Measurements from ENCODE around the gene FZR1.

Gene FZR1

DNA sequence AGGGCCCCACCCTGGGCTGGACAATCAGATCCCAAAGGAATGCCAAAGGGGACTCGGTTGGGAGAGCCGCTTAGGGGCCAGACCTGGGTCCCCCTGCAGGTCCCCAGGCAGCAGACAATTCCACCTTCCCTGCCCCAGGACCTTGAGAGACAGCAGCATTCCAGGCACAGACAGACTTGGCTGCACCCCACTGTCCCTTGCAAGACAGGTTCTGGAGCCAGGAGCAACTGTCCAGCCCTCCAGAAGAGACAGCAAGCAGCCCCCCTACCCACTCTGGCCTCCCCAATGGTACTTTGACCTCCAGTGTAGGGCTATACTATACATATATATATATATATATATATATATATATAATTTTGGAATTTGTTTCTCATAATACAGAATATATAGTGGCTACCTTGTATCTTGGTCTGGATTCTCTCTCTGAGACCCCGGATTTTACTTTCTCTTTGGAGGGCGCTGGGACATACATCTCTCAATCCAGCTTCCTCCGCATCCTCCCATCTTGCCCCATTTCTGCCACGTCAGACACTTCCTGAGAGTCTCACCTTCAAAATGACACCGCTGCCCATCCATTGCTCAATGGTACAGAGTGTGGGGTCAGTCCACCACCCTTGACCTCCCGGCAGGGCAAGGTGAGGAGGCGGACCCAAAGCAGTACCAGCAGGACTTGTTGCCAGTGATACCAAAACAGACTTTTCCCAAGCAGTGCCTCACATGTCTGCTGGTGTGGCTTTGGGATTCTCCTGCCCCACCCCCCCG, 38.5 kb upstream of the FZR1 start:
- DNase-seq (ENCODE audit: low read depth): no peak
- TF ChIP-seq, protein P1, sequence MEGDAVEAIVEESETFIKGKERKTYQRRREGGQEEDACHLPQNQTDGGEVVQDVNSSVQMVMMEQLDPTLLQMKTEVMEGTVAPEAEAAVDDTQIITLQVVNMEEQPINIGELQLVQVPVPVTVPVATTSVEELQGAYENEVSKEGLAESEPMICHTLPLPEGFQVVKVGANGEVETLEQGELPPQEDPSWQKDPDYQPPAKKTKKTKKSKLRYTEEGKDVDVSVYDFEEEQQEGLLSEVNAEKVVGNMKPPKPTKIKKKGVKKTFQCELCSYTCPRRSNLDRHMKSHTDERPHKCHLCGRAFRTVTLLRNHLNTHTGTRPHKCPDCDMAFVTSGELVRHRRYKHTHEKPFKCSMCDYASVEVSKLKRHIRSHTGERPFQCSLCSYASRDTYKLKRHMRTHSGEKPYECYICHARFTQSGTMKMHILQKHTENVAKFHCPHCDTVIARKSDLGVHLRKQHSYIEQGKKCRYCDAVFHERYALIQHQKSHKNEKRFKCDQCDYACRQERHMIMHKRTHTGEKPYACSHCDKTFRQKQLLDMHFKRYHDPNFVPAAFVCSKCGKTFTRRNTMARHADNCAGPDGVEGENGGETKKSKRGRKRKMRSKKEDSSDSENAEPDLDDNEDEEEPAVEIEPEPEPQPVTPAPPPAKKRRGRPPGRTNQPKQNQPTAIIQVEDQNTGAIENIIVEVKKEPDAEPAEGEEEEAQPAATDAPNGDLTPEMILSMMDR (IDR thresholded peaks at IDR 0.05; ENCODE audit: control insufficient read depth, insufficient read depth, low read depth, low read length, missing control alignments): no peak
- H3K4me3 ChIP-seq (ENCODE audit: control insufficient read depth, low read depth, low read length): no peak overlapping the region

DNA sequence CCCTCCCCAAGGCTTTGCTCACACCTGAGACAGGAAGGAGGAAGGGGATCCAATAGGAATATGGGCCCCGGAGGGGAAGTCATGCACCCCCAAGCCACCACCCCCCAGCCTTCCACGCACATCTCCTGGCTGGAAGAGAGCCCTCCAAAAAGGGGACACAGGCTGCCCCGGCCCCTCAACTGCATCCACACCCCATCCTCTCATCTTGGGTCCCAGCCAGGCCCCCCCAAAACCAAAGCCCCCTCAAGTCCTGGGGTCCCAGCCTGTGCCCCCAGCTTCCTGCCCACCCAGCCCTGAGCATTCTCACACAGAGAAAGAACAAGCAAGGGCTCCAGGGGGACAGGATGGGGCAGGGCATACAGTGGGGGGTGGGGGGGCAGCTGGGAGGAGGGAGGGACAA, 37.9 kb upstream of the FZR1 start:
- DNase-seq (ENCODE audit: low read depth): no peak
- no peak overlapping the region for H3K4me3 ChIP-seq (ENCODE audit: control insufficient read depth, low read depth, low read length)
- TF ChIP-seq, protein P1 (IDR thresholded peaks at IDR 0.05; ENCODE audit: control insufficient read depth, insufficient read depth, low read depth, low read length, missing control alignments): no peak

DNA sequence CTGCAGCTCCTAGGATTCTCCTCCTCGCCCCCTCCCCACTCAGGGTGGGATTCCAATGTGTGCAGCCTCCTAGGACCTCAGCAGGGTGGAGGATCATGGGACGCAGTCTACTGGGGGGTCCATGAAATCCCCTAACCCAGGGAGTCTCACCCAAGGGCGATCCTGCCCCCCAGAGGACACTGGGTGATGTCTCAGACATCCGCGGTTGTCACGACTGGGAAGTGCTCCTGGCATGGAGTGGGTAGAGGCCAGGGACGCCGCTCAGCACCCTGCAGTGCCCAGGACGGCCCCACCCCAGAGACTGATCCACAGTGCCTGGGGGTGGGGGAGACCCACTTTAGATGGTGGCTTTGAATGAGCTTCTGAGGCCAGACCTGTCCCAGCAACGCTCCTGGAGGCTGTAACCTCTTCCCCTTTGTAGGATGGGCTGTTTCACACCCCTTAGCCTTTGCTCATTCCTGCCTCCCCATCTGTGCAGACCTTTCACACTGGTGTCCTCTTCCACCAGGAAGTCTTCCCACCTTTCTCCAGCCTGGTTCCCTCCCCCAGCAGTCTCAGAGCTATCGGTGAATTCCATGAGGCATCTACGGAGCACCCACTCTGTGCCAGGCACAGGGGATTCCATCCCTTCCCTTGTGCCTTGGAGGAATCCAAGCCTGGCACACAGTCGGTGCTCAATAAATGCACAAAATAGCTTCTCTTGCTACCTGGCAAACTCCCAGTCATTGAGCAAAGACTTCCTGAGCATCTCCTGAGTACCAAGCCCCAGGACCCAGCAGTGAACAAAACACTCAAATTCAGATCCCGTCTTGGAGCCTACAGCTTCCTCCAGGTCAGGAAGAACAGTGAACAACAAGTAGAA, 36.2 kb upstream of the FZR1 start:
- H3K4me3 ChIP-seq (ENCODE audit: control insufficient read depth, low read depth, low read length): no peak overlapping the region
- TF ChIP-seq, protein P1 (IDR thresholded peaks at IDR 0.05; ENCODE audit: control insufficient read depth, insufficient read depth, low read depth, low read length, missing control alignments): no peak
- no peak for DNase-seq (ENCODE audit: low read depth)

DNA sequence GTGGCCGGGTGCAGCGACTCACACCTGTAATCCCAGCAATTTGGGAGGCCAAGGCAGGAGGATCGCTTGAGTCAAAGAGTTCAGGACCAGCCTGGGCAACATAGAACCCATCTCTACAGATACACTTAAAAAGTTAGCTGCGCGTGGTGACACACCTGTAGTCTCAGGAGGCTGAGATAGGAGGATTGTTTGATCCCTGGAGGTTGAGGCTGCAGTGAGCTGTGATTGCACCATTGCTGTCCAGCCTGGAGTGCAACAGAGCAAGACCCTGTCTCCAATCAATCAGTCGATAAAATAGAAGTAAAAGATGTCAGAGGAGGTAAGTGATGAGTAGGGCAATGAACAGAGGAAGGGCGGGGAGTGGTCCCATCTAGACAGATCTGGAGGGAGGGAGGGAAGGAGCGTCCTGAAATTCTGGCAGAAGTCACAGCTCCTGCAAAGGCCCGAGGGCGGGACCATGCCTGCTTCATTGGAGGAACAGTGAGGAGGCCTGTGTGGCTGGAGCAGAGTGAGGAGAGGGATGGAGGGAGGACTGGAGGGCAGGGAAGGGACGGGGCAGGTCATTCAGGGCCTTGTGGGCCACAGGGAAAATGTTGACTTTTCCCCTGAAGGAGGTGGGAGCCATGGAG, 35.5 kb upstream of the FZR1 start:
- DNase-seq (ENCODE audit: low read depth): no peak
- no peak overlapping the region for H3K4me3 ChIP-seq (ENCODE audit: control insufficient read depth, low read depth, low read length)
- TF ChIP-seq, protein P1 (IDR thresholded peaks at IDR 0.05; ENCODE audit: control insufficient read depth, insufficient read depth, low read depth, low read length, missing control alignments): no peak

DNA sequence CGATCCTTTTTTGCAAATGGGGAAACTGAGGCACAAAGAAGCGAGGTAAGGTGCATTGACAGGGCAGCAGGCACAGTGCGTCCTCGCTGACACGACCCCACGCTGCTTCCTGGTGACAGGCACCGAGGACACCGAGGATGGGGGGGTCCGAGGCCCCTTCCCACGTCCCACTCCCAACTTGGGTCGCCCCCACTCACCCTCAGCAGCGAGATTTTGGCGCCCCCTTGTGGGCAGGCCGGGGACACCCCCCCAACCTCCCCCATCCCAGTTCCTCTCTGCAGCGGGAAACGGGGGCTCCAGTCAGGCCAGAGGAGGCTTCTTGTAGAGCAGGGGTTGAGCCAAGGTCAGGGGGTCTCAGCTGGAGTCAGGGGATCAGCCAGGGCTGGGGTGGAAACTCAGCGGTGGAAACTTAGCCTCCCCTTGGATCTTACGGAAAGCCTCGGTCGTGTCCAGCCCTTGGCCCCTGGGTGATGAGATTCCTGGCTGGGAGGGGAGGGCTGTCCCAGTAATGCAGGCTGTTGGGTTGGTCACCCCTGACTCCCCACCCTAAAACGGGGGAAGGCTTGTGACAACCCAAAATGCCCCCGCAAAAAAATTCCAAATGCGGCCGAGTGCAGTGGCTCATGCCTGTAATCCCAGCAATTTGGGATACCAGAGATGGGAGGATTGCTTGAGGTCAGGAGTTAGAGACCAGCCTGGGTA, 34.0 kb upstream of the FZR1 start:
- no peak for DNase-seq (ENCODE audit: low read depth)
- TF ChIP-seq, protein P1 (IDR thresholded peaks at IDR 0.05; ENCODE audit: control insufficient read depth, insufficient read depth, low read depth, low read length, missing control alignments): peak; percentile 96
- H3K4me3 ChIP-seq (ENCODE audit: control insufficient read depth, low read depth, low read length): no peak overlapping the region

DNA sequence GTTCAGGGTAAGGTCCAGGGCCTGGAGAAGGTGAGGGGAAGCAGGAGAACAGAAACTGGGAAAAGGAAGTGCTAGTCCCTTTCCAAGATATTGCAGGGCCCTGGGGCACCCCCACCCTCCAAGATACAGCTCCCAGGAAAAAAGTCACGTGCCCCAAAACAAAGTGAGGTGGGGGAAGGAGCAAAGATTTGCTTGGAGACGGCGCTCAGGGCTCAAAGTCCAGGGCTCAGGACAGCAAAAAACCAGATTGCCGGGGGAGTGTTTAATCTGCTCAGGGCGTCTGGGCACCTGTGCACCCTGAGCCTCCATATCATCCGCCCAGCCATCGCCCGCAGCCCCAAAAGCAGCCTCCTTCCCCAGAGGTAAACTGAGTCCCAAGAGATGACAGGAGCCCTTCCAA, 32.1 kb upstream of the FZR1 start:
- TF ChIP-seq, protein P1 (IDR thresholded peaks at IDR 0.05; ENCODE audit: control insufficient read depth, insufficient read depth, low read depth, low read length, missing control alignments): no peak
- no peak for DNase-seq (ENCODE audit: low read depth)
- no peak overlapping the region for H3K4me3 ChIP-seq (ENCODE audit: control insufficient read depth, low read depth, low read length)

All from AG09309 (cell line).